HuH-7 (cell line): ENCODE measurements around the gene EDN2.
A peak's percentile ranks its signal among the peaks of the same experiment; 100 is the strongest.

ENCODE experiments used
- DNase-seq: peaks from one replicate; pipeline ENCODE4 v3.0.0; 2011; ENCODE audit warnings: low spot score

Gene EDN2

DNA sequence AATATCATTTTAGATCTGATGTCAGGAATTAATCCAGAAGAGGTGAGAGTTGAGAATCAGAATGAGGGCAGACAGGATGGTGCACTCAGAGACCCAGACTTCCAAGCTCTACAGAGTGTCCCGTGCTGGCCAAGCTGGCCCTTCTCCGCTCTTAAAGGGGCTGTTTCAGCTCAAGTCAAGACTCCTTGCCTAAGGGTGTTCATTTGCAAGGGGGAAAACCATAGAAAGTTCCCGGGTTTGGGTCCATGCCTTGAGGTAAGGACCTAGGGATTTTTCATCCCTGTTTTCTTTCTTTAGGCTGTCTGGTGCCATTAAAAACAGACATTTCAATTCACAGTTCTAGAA lies 47.5 kb downstream of the EDN2 start:
- no peak for DNase-seq

DNA sequence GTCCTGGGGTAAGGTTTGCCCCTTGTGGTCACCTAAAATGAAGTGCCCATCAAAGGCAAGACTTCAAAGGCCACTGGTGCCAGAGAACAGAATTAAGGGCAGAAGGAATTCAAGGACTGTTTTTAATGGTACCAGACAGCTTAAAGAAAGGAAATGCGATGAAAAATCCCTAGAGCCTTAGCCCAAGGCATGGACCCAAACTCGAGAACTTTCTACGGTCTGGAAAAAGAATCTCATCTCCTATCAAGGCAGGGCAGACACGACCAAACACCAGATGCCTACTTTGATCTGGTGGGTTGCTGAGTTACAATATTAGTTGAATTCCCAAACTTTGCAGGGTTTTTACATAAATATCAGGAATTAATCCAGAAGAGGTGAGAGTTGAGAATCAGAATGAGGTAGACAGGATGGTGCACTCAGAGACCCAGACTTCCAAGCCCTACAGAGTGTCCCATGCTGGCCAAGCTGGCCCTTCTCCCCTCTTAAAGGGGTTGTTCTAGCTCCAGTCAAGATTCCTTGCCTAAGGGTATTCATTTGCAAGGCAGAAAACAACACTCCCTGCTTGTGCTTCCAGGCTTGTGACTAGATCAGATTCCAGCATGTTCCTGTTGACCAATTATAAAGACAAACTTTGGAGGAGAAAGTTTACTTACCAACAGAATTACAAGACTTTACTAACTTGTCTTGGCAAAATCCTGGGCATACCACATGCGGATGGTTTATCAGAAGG lies 48.0 kb downstream of the EDN2 start:
- DNase-seq: no peak

DNA sequence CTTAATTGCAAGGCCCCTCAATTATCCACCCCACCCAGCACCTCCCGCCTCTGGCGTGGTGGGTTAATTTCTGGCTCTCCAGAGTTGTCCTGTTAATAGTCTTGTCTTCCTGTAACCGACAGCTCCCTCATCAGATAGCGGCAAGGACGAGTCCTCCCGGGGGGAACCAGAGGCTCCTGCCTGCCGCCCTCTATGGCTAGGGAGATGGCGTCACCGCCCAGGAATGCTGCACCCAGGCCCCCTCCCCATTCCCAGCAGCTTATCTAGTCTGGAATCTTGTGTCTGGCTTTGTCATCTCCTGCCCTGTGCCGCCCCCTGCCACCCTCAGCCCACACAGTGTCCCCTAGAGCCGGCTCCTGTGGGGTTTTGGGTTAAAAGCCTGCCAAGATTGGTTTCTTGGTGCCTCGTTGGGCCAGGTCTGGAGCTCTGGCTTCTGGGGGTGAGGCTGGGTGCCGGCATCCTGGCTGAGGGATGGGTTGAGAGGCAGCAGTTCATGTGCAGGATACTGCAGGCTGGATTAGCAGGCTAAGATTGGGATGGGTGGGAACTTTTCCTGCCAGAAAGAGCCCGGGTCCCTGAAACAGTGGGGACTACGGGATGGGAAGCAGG lies 48.8 kb downstream of the EDN2 start:
- DNase-seq: no peak

DNA sequence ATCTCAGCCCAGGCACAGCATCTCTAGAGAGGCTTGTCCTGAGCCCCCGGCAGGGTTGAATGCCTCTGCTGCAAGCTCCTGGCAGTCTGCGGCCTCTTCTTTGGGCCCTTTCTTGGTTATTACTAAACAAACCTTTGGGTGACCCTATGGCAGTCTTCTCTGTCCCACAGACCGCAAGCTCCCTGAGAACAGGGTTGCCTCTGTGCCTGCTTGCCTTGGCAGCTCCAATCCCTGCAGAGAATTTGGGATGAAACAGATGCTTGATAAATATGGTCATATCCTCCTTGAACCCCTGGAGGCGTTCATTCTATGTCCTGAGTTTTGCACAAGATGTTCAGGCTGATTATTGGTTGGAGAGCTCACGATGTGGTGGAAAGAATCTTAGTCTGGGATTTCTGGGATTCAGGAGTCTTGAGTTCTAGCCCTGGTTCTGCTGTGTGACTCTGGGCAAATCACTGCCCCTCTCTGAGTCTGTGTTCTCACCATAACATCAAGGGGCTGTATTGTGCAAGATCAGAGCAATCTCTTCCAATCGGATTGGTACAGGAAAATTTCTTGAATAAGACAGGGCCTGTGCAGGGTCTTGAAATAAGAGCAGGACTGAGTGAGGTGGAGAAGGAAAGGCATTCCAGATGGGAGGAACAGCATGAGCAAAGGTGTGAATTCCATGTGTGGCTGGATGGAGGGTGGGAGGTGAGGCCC lies 49.6 kb downstream of the EDN2 start:
- no peak for DNase-seq

DNA sequence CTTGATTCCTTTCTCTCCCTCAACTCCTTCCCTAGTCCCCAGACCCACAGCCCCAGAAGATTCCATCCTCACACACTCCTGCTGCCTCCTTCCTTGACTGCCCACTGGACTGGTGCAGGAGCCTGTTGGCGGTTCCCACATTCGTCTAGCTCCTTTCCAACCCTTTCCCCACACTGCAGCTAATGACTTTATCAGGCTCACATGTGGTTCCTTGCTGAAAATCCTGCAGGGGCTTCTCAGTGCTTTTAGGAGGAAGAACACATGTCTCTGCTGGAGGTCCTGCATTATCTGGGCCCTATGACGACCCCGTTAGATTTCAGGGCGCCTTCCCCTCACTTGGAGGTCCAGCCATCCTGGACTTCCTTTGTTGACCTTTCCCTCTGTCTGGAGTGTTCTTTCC lies 50.2 kb downstream of the EDN2 start:
- no peak for DNase-seq

DNA sequence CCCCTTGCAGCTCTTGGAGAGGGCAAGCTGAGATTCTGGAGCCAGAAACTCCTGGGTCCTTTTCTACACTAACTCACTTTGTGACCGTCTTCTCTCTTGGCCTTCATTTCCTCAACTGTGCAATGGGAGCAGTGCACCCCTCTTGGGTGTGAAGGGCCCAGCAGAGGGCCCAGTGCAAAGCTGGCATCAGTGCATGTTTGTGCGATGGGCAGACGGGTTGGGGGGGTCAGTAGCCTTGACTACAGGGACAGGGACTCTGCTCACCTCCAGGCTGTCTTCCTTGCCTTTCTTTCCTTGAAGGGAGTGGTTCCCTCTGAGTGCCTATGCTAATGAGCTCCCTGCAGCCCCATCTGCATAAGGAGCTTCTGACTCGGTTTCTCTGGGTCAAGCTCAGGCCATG lies 51.0 kb downstream of the EDN2 start:
- no peak for DNase-seq

DNA sequence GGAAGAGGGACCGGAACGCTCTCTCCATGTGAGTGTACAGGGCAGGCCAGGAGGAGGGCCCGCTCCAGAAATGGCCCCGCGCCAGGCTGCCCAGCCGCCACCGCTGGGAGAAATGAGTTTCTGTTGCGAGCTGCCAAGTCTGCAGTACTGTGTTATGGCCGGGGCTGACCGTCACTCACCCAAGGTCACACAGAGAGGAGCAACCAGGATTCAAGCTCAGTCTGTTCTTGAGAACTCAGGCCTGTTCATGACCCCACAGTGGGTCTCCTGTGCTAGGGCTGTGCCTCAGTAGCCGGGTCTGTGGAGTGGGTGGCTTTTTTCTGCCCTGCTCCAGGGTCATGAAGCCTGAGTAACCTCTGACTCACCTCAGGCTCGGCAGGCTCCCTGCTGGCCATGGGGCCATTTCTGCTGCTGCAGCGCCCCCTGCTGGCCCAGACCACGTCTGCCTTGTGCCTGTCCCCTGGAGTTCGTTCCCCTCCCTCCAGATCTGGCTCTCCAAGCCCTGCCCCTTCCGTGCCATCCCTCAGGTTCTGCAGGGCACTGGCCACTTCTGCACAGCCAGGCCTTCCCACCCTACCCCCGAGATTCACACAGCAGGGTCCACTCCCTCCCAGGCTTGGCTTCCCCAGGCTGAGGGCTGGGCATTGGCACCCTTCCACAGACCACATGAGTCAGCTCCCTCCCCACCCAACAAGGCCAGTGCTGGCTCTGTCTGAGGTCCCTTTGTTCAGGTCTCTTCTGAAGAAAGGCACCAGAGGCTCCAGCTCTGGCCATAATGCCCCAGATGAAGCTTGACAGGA lies 51.8 kb downstream of the EDN2 start:
- peak; percentile 95 for DNase-seq

DNA sequence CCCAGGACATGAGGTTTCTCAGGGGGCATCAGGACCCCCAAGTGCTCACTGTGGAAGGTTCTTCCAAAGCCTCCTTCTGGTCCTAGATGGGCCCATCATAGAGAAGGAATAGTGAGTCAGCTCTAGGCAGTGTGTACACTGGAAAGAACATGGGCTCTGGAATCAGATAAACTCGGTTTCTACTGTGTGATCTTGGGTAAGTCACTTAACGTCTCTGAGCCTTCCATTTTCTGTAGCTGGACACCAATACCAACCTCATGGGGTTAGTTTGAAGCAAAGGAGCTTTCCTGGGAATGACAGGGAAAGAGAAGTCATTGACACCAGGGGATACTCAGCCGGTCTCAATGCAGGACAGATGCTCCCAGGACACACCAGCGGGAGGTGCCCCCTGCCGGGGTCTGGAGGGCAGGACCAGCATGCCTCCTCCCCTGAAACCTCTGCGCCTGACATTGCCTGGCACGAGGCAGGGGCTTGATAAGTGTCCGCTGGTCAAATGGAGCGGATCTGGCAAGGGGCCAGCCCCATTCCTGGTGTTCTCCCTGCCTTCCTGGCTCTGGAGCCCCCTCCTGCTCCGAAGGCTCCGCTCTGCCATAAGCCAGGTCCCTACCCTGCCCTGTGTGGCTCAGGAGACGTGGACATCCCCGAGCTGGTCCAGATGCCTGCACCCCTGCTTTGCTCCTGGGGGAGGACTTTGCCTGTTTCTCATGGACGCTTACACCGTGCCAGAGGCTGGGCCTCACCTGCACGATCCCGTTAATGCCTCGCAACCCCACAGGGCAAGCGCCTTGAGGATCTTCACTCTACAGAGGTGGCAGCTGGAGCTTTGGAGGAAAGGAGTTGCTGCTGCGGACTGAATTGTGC lies 52.8 kb downstream of the EDN2 start:
- DNase-seq: no peak

DNA sequence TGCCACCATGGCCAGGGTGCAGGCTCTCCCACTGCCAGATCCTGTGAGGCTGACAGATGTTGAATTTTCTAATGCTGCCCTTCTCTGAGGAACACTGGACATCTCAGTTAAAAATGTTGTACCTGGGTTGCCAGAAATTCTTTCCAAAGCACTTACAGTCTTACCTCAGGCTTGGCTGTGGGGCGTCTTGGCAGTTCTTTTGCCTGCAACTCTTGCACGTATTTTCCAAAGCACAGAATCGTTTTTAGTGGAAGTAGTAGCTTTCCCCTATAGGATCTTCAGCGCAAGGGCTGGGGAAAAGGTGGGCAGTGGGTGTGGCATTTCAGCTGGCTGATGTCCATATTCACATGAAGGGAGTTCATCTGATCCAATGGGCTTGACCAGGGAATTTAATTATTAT lies 53.9 kb downstream of the EDN2 start:
- DNase-seq: no peak

DNA sequence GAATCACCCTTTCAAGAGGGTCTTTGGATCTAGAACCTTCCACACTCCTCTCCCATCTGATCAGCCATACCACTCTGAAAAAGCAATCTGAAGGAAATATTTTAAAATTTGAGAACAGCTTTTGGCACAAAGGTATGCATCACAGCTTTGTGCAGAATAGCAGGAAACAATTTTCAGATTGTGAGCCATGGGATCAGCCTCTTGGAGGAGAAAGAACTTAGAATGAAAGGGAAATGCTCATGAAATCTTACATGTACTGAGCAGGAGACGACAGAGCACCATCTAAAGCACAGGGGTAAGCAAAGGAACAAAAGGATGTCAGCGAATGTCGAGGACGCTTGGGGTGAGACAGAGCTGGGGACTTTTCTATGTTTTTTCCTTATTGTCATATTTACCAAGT lies 54.4 kb downstream of the EDN2 start:
- no peak for DNase-seq

DNA sequence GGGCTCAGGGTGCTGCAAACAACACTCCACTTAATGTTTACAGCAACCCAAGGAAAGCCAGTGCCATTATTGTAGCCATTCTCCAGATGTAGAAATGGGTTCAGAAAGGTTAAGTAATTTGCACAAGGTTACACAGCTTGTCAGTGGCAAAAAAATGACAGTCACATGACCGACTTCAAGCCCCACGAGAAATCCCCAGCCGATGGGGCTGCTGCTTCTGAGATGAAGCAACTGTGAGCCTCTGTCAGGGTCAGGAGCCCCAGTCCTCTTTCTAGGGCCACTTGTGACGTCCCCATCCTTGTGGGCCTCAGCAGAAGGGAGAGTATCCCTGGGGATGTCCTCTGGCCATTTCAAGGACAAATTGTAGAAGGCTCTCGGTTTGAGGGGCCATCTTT lies 54.8 kb downstream of the EDN2 start:
- no peak for DNase-seq
